OCI-LY1 (cell line): ENCODE results near the gene LRCH1.

ENCODE experiments used
- CTCF ChIP-seq: fragments of 200-600 bp; sonication (generic), shearing (Covaris generic); IDR thresholded peaks from 2 replicates; pipeline ENCODE4 v1.5.1; 2017; ENCODE audit warnings: mild to moderate bottlenecking, antibody characterized with exemption, low read length, moderate library complexity, mixed read lengths
- EZH2 ChIP-seq: fragments of 200-600 bp; sonication (generic), shearing (Covaris generic); IDR thresholded peaks from 2 replicates; pipeline ENCODE4 v1.8.0; 2017; ENCODE audit warnings: borderline replicate concordance, mixed run types, mild to moderate bottlenecking, antibody characterized with exemption, low read length, moderate library complexity, mixed read lengths

- 0 out of 2 replicates have a peak, but pooled peaks have one; percentile 5 for TF ChIP-seq CTCF
- TF ChIP-seq EZH2, result no peak
These were observed 243.8 kb downstream of the LRCH1 start, which contains the start of gene ESD for GRCh38 chr13:46796515-46797474.
